ENCODE data around the gene UBXN11. TPM values are rescaled to one million over a fixed set of nuclear protein-coding genes. Genes with fewer than 3 reads are reported as not detected.

UBXN11 gene
- total and polyA plus RNA-seq, 7 donors: 3.5 to 7.0 (median 4.2) TPM

DNA sequence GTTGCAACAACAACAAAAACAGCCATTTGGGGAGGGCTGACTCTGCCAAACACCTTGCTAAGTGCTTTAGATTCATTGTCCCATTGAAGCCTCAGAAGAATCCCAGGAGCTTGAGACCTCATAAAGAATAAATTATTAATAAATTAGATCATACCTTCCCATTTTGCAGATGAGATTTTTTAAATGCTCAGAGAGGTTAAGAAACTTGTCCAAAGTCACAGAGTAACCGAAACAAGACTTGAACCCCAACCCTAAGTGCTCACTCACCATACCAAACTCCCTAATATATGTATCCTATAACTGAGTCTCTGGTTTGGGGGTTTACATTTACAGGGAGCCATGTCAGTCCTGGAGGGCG lies 43.9 kb upstream of the UBXN11 start:
- H3K36me3 ChIP-seq (ENCODE audit: insufficient read depth in 1 of 2, low read depth in 1 of 2): no peaks in the 10 kb centered on the region
- H3K27ac ChIP-seq: no peak overlapping the region
- H3K4me1 ChIP-seq: no peaks in the 10 kb centered on the region
- intact Hi-C loops (cut with DNase I): no loop called here
- ATAC-seq (no peak), DNase-seq (no peak)
- 79 to 88% (median 81%) methylated on average over 2 of the region's 2 CpGs for WGBS, 3 donors
- H3K27me3 ChIP-seq (ENCODE audit: insufficient read depth in 3 of 3, low read length in 2 of 3): peaks cover 0 to 6% (median 1%) of the 10 kb centered on the region in 3 donors
- TF ChIP-seq, protein P1, sequence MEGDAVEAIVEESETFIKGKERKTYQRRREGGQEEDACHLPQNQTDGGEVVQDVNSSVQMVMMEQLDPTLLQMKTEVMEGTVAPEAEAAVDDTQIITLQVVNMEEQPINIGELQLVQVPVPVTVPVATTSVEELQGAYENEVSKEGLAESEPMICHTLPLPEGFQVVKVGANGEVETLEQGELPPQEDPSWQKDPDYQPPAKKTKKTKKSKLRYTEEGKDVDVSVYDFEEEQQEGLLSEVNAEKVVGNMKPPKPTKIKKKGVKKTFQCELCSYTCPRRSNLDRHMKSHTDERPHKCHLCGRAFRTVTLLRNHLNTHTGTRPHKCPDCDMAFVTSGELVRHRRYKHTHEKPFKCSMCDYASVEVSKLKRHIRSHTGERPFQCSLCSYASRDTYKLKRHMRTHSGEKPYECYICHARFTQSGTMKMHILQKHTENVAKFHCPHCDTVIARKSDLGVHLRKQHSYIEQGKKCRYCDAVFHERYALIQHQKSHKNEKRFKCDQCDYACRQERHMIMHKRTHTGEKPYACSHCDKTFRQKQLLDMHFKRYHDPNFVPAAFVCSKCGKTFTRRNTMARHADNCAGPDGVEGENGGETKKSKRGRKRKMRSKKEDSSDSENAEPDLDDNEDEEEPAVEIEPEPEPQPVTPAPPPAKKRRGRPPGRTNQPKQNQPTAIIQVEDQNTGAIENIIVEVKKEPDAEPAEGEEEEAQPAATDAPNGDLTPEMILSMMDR (IDR thresholded peaks at IDR 0.05): no peak
- no peaks in the 10 kb centered on the region for H3K9me3 ChIP-seq
- no peak overlapping the region for H3K4me3 ChIP-seq

- WGBS, 3 donors: 80 to 81% (median 81%) methylated on average over 5 of the region's 5 CpGs
- no peak for DNase-seq
These were observed 43.4 kb upstream of the UBXN11 start for GRCh38 chr1:26349877-26350244.

DNA sequence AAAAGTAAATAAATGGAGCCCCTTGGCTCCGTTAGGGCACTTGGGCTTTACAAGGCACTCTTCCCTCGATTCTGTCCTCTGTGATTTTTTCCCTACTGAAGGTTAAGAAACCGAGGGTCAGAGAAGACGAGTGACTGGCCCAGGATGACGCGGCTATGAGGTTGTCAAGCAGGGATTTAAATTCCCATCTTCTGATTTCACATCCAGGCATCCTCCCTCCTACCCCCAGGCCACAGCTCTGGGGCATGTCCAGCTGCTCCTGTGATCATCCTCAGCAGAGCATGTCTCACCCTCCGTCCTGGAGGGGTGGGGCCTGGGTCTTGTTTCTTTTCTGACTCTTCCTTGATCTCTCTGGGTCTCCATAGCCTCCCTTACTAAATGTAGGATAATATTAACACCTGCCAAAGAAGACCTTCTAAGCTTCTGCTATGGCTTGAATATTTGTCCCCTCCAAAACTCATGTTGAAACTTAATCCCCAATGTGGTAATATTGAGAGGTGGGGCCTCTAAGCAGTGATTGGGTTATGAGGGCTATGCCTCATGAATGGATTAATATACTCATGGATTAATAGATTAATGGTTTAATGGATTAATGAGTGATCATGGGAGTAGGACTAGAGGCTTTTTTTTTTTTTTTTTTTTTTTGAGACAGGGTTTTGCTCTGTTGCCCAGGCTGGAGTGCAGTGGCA lies 42.9 kb upstream of the UBXN11 start:
- 78 to 81% (median 80%) methylated on average over 7 of the region's 7 CpGs for WGBS, 3 donors
- no peaks in the 10 kb centered on the region for H3K9me3 ChIP-seq
- ATAC-seq (no peak), DNase-seq (no peak)
- no peaks in the 10 kb centered on the region for H3K36me3 ChIP-seq (ENCODE audit: insufficient read depth in 1 of 2, low read depth in 1 of 2)
- H3K27me3 ChIP-seq (ENCODE audit: insufficient read depth in 3 of 3, low read length in 2 of 3): peaks cover 0 to 1% (median 0%) of the 10 kb centered on the region in 3 donors
- H3K4me3 ChIP-seq: no peak overlapping the region
- TF ChIP-seq, protein P1 (IDR thresholded peaks at IDR 0.05): no peak
- no peak overlapping the region for H3K27ac ChIP-seq
- no peaks in the 10 kb centered on the region for H3K4me1 ChIP-seq
- intact Hi-C loops (cut with DNase I): no loop called here

More at GRCh38 chr1:26349877-26350244, 43.4 kb upstream of the UBXN11 start:
- ATAC-seq: no peak
- peaks cover 0 to 1% (median 1%) of the 10 kb centered on the region in 3 donors for H3K27me3 ChIP-seq (ENCODE audit: insufficient read depth in 3 of 3, low read length in 2 of 3)
- H3K27ac ChIP-seq: no peak overlapping the region
- intact Hi-C loops (cut with DNase I): no loop called here
- H3K9me3 ChIP-seq: no peaks in the 10 kb centered on the region
- TF ChIP-seq, protein P1 (IDR thresholded peaks at IDR 0.05): no peak
- H3K36me3 ChIP-seq (ENCODE audit: insufficient read depth in 1 of 2, low read depth in 1 of 2): no peaks in the 10 kb centered on the region
- no peaks in the 10 kb centered on the region for H3K4me1 ChIP-seq
- no peak overlapping the region for H3K4me3 ChIP-seq

- Histone ChIP-seq H3K4me1 (no peaks in the 10 kb centered on the region), H3K4me3 (no peak overlapping the region), H3K9me3 (no peaks in the 10 kb centered on the region), H3K27ac (no peak overlapping the region), H3K36me3 (ENCODE audit: insufficient read depth in 1 of 2, low read depth in 1 of 2) (no peaks in the 10 kb centered on the region), H3K27me3 (ENCODE audit: insufficient read depth in 3 of 3, low read length in 2 of 3) (peaks cover 0 to 9% (median 0%) of the 10 kb centered on the region in 3 donors)
- TF ChIP-seq, protein P1 (IDR thresholded peaks at IDR 0.05): no peak
- WGBS, 3 donors: 64 to 72% (median 70%) methylated on average over 10 of the region's 10 CpGs
- intact Hi-C loops (cut with DNase I): no loop called here
- DNase-seq (no peak), ATAC-seq (no peak)
These were observed 40.0 kb upstream of the UBXN11 start for GRCh38 chr1:26346274-26347033.

All from psoas muscle (tissue), 8 donors.